A549 (cell line): Measurements from ENCODE around the gene HAUS6. TPM values are rescaled to one million over a fixed set of nuclear protein-coding genes. Genes with fewer than 3 reads are reported as not detected.

Source experiments
- ATAC-seq, 2 experiments: fragments of 200-7000 bp in 1 of 2; fragments of >200 bp in 1 of 2; cut with Nextera tagmentation in 1 of 2; cut with Tn5 transposase in 1 of 2; 3 replicates each; pipeline versions ENCODE4 v1.8.0 to v1.9.1; 2018 to 2020; ENCODE audit warnings: mild to moderate bottlenecking in 1 of 2, moderate library complexity in 1 of 2
- CTCF ChIA-PET: fragments of 300-600 bp; sonication (Branson Sonifier 250); formaldehyde crosslinking; extraction: SDS; loops from one replicate; lab custom pipeline; 2021; ENCODE audit warnings: antibody characterized with exemption, inconsistent platforms; lab: Yijun Ruan, JAX
- POLR2A ChIA-PET: fragments of 350-600 bp; formaldehyde crosslinking; extraction: SDS; loops from one replicate; lab custom pipeline; 2021; ENCODE audit warnings: antibody characterized with exemption, inconsistent platforms; lab: Yijun Ruan, JAX
- DNase-seq, 2 experiments: peaks; one replicate each; pipeline versions ENCODE4 v3.0.0 to v3.0.0-alpha.2; 2011 to 2016; ENCODE audit warnings: low read depth in 1 of 2, low spot score in 1 of 2
- FAIRE-seq: peaks from 2 replicates; lab custom pipeline; 2011; peaks lifted over from hg19 to GRCh38; lab: Jason Lieb, UNC
- H3K27ac ChIP-seq, 2 experiments: fragments of >200 bp; sonication (Bioruptor Twin); formaldehyde crosslinking; 3 replicates each; pipeline ENCODE4 v1.5.1; 2016 to 2017
- H3K4me1 ChIP-seq: fragments of >200 bp; sonication (Bioruptor Twin); formaldehyde crosslinking; 3 replicates; pipeline ENCODE4 v1.6.1; 2016
- H3K4me2 ChIP-seq: fragments of >200 bp; sonication (Bioruptor Twin); formaldehyde crosslinking; 3 replicates; pipeline ENCODE4 v1.6.1; 2016
- H3K4me3 ChIP-seq: fragments of >200 bp; sonication (Bioruptor Twin); formaldehyde crosslinking; 3 replicates; pipeline ENCODE4 v1.5.1; 2016
- H3K9me3 ChIP-seq: fragments of >200 bp; sonication (Bioruptor Twin); formaldehyde crosslinking; 3 replicates; pipeline ENCODE4 v1.6.1; 2016
- BHLHE40 ChIP-seq: IDR thresholded peaks from 2 replicates; pipeline ENCODE4 v1.6.1; 2012; ENCODE audit warnings: low read depth, low read length, inconsistent platforms
- CBX8 ChIP-seq: fragments of 200-600 bp; sonication (generic); IDR thresholded peaks from 2 replicates; pipeline ENCODE4 v1.6.1; 2016
- CHD2 ChIP-seq: fragments of 150-350 bp; IDR thresholded peaks from 2 replicates; pipeline ENCODE4 v1.6.1; 2014; ENCODE audit warnings: low read length; ENCODE audit not compliant: partially characterized antibody
- CTCF ChIP-seq: fragments of >200 bp; sonication (Bioruptor Twin); formaldehyde crosslinking; IDR thresholded peaks from 3 replicates; pipeline ENCODE4 v1.5.1; 2016
- E2F6 ChIP-seq: IDR thresholded peaks from 2 replicates; pipeline ENCODE4 v1.6.1; 2012; ENCODE audit warnings: low read depth, borderline replicate concordance
- EHF ChIP-seq: fragments of 250-450 bp; sonication (Bioruptor Pico); IDR thresholded peaks from 2 replicates; pipeline ENCODE4 v1.5.0; 2020; ENCODE audit warnings: mild to moderate bottlenecking
- ELK1 ChIP-seq: fragments of 150-350 bp; IDR thresholded peaks from 2 replicates; pipeline ENCODE4 v1.6.1; 2014; ENCODE audit warnings: low read depth, mild to moderate bottlenecking, low read length
- HOXB13 ChIP-seq: fragments of 250-450 bp; sonication (Bioruptor Pico); IDR thresholded peaks from 2 replicates; pipeline ENCODE4 v1.5.0; 2020; ENCODE audit warnings: low read depth, mild to moderate bottlenecking, moderate library complexity
- JUN ChIP-seq, 2 experiments: fragments of >200 bp; sonication (Bioruptor Twin); formaldehyde crosslinking; IDR thresholded peaks; 2 replicates in 1 of 2; 3 replicates in 1 of 2; pipeline ENCODE4 v1.6.1; 2016 to 2017
- JUNB ChIP-seq: fragments of >200 bp; sonication (Bioruptor Twin); formaldehyde crosslinking; IDR thresholded peaks from 2 replicates; pipeline ENCODE4 v1.6.1; 2016
- KDM1A ChIP-seq: fragments of 200-600 bp; sonication (generic); IDR thresholded peaks from 2 replicates; pipeline ENCODE4 v1.6.1; 2016; ENCODE audit warnings: low read depth, mild to moderate bottlenecking
- KDM5A ChIP-seq: fragments of 200-600 bp; sonication (generic); IDR thresholded peaks from 2 replicates; pipeline ENCODE4 v1.6.1; 2016; ENCODE audit warnings: antibody characterized with exemption, mild to moderate bottlenecking
- NFE2L2 ChIP-seq: fragments of 150-350 bp; conservative IDR thresholded peaks from 2 replicates; pipeline ENCODE4 v1.6.1; 2014; ENCODE audit warnings: low read length
- NPAS2 ChIP-seq: fragments of 250-450 bp; sonication (Bioruptor Pico); IDR thresholded peaks from 2 replicates; pipeline ENCODE4 v1.8.0; 2022; ENCODE audit warnings: mild to moderate bottlenecking, moderate library complexity, borderline replicate concordance
- NR3C1 ChIP-seq: fragments of >200 bp; sonication (Bioruptor Twin); formaldehyde crosslinking; IDR thresholded peaks from 3 replicates; pipeline ENCODE4 v1.6.1; 2017
- POLR2A ChIP-seq: IDR thresholded peaks from 2 replicates; pipeline ENCODE4 v1.6.1; 2012; ENCODE audit warnings: mild to moderate bottlenecking, low read length
- POLR2AphosphoS2 ChIP-seq: conservative IDR thresholded peaks from 2 replicates; pipeline ENCODE4 v1.6.1; 2012; ENCODE audit warnings: low read length, improper control_type of control experiment, inconsistent platforms
- RNF2 ChIP-seq: fragments of 200-600 bp; sonication (generic); IDR thresholded peaks from 2 replicates; pipeline ENCODE4 v1.6.1; 2016; ENCODE audit warnings: low read depth, mild to moderate bottlenecking, antibody characterized with exemption, moderate library complexity, borderline replicate concordance
- SMC3 ChIP-seq: fragments of >200 bp; sonication (Bioruptor Twin); formaldehyde crosslinking; IDR thresholded peaks from 3 replicates; pipeline ENCODE4 v1.6.1; 2018; ENCODE audit warnings: inconsistent platforms
- TFCP2L1 ChIP-seq: fragments of 250-450 bp; sonication (Bioruptor Pico); IDR thresholded peaks from 2 replicates; pipeline ENCODE4 v1.5.0; 2021; ENCODE audit warnings: mild to moderate bottlenecking
- TP53 ChIP-seq: fragments of 250-450 bp; sonication (Bioruptor Pico); IDR thresholded peaks from 2 replicates; pipeline ENCODE4 v1.5.0; 2021; ENCODE audit warnings: mild to moderate bottlenecking, moderate library complexity
- ZFP36 ChIP-seq: fragments of 450-650 bp; IDR thresholded peaks from 2 replicates; pipeline ENCODE4 v1.6.1; 2014; ENCODE audit warnings: borderline replicate concordance; ENCODE audit not compliant: partially characterized antibody
- ZNF302 ChIP-seq: fragments of 250-450 bp; sonication (Bioruptor Pico); IDR thresholded peaks from 2 replicates; pipeline ENCODE4 v1.9.0; 2021; ENCODE audit warnings: inconsistent platforms, mild to moderate bottlenecking, moderate library complexity
- WGBS: methylation state at CpG from one replicate; pipeline ENCODE4 v1.1.6; 2017; ENCODE audit errors: missing lambda C conversion rate; 5-methylcytosine and 5-hydroxymethylcytosine counted together
- polyA plus RNA-seq, 4 experiments: library from polyadenylated mRNA; depleted of rRNA in 3 of 4; stranded (reverse); fragments of >200 nt; fragmentation: RNase III in 1 of 4; extraction: RNeasy Plus Mini Kit Qiagen cat#74134 plus additional on column Dnase treatment in 1 of 4; gene quantifications; 2 replicates in 3 of 4; 3 replicates in 1 of 4; pipeline ENCODE4 v1.2.3, GENCODE V29; 2011 to 2017
- TF ChIP-seq, protein P1 (sequence below): fragments of 250-450 bp; sonication (Bioruptor Pico); IDR thresholded peaks from 2 replicates; pipeline ENCODE4 v1.5.0; 2020; ENCODE audit warnings: low read depth, mild to moderate bottlenecking, moderate library complexity
- TF ChIP-seq, protein P2 (sequence below): IDR thresholded peaks from 2 replicates; pipeline ENCODE4 v1.6.1; 2012
- TF ChIP-seq, protein P3 (sequence below): IDR thresholded peaks from 2 replicates; pipeline ENCODE4 v1.6.1; 2012
- TF ChIP-seq, protein P4 (sequence below): fragments of 250-450 bp; sonication (Bioruptor Pico); IDR thresholded peaks from 2 replicates; pipeline ENCODE4 v1.5.0; 2021; ENCODE audit warnings: mild to moderate bottlenecking, moderate library complexity, borderline replicate concordance

Gene HAUS6
- polyA plus RNA-seq, 2 of the 4 experiments (the other 2 are of a cell fraction), result 22.4 to 34.6 TPM

DNA sequence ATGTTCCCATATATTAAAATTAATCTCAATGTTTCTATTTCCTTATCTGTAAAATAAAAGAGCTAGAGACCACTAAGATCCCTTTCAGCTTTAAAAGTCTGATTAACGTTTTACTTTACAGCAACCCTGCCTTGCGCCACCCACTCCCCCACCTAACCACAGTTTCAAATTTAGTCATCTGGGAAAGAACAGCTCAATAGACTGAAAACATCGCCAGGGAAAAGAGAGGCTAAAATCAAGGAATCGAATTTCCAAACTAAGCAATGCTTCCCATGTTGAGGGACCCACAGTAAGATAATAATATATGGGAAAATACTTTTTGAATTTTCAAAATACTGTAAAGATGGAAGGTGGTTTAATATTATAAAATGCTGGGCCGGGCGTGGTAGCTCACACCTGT, 76.3 kb downstream of the HAUS6 start:
- CTCF ChIA-PET, result interaction anchor here (1.1 to 5.4 kb wide), 5 partner anchors 10 to 1224 kb away, joined by 3 to 49 read pairs (median 8); no protein-coding TSS in a partner anchor
- ATAC-seq (no peak), DNase-seq (no peak), FAIRE-seq (no peak)
- H3K4me1 ChIP-seq, result no peaks in the 10 kb centered on the region
- no peaks in the 10 kb centered on the region for H3K9me3 ChIP-seq
- TF ChIP-seq RNF2 (no peak), KDM5A (no peak), TP53 (CRISPR knock-in tag) (no peak), CHD2 (no peak), ZFP36 (no peak), E2F6 (no peak), JUN (IDR thresholded peaks at IDR 0.05) (no peak), POLR2A (no peak), JUNB (no peak), TFCP2L1 (CRISPR knock-in tag) (no peak), SMC3 (no peak), NPAS2 (CRISPR knock-in tag) (no peak), HOXB13 (CRISPR knock-in tag) (no peak), BHLHE40 (no peak), ELK1 (no peak), KDM1A (no peak)
- TF ChIP-seq, protein P1, sequence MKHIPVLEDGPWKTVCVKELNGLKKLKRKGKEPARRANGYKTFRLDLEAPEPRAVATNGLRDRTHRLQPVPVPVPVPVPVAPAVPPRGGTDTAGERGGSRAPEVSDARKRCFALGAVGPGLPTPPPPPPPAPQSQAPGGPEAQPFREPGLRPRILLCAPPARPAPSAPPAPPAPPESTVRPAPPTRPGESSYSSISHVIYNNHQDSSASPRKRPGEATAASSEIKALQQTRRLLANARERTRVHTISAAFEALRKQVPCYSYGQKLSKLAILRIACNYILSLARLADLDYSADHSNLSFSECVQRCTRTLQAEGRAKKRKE (CRISPR knock-in tag), result no peak
- TF ChIP-seq, protein P2, sequence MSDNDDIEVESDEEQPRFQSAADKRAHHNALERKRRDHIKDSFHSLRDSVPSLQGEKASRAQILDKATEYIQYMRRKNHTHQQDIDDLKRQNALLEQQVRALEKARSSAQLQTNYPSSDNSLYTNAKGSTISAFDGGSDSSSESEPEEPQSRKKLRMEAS, result no peak
- TF ChIP-seq, protein P3, sequence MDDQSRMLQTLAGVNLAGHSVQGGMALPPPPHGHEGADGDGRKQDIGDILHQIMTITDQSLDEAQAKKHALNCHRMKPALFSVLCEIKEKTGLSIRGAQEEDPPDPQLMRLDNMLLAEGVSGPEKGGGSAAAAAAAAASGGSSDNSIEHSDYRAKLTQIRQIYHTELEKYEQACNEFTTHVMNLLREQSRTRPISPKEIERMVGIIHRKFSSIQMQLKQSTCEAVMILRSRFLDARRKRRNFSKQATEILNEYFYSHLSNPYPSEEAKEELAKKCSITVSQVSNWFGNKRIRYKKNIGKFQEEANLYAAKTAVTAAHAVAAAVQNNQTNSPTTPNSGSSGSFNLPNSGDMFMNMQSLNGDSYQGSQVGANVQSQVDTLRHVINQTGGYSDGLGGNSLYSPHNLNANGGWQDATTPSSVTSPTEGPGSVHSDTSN, result no peak
- 38% methylated on average over 6 of the region's 6 CpGs for WGBS
- no peak overlapping the region for H3K4me3 ChIP-seq
- POLR2A ChIA-PET, result no interaction called here
- no peak overlapping the region for H3K4me2 ChIP-seq
- H3K27ac ChIP-seq, result no peak overlapping the region

DNA sequence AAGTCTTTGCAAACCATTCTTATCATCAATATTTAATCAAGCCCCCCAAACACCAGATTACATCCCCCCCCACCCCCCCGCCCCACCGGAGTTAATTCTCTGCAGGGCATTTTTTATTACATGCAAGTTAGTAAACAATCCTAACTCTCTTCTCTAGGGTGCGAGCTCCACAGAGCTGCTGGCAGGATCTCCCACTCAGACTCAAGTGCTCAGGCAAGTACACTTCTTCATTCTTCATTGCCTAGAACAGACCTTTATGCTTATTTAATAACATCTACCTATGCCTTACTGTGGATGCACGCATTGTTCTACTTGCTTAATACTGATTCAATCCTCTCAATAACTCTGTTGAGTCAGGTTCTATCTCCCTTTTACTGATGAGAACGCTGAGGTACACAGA, 79.6 kb downstream of the HAUS6 start:
- DNase-seq (no peak), FAIRE-seq (no peak), ATAC-seq (no peak)
- Histone ChIP-seq H3K4me1 (no peaks in the 10 kb centered on the region), H3K27ac (no peak overlapping the region), H3K4me2 (no peak overlapping the region), H3K4me3 (no peak overlapping the region), H3K9me3 (no peaks in the 10 kb centered on the region)
- ChIA-PET CTCF (interaction anchor here (1.4 kb wide), 1 partner anchor 11 kb away, joined by 3 read pairs; no protein-coding TSS in a partner anchor), POLR2A (no interaction called here)
- WGBS, result 17% methylated on average over 5 of the region's 5 CpGs
- TF ChIP-seq CBX8 (no peak), POLR2AphosphoS2 (no peak), EHF (CRISPR knock-in tag) (no peak), CTCF (no peak), SMC3 (no peak), NR3C1 (no peak), ZNF302 (CRISPR knock-in tag) (no peak), CHD2 (no peak), NFE2L2 (no peak)
- TF ChIP-seq, protein P4, sequence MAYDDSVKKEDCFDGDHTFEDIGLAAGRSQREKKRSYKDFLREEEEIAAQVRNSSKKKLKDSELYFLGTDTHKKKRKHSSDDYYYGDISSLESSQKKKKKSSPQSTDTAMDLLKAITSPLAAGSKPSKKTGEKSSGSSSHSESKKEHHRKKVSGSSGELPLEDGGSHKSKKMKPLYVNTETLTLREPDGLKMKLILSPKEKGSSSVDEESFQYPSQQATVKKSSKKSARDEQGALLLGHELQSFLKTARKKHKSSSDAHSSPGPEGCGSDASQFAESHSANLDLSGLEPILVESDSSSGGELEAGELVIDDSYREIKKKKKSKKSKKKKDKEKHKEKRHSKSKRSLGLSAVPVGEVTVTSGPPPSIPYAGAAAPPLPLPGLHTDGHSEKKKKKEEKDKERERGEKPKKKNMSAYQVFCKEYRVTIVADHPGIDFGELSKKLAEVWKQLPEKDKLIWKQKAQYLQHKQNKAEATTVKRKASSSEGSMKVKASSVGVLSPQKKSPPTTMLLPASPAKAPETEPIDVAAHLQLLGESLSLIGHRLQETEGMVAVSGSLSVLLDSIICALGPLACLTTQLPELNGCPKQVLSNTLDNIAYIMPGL (CRISPR knock-in tag), result no peak
